ENCODE results near the gene LOXHD1. TPM values are rescaled to one million over a fixed set of nuclear protein-coding genes. Genes with fewer than 3 reads are reported as not detected.

The LOXHD1 gene
- total RNA-seq, 1 experiment from 2014 or later = 0.35 TPM

- Mint-ChIP-seq H3K4me1 (peaks cover 44% of the 10 kb centered on the region), H3K4me3 (no peak overlapping the region), H3K36me3 (no peaks in the 10 kb centered on the region), H3K27ac (no peak overlapping the region), H3K9me3 (no peaks in the 10 kb centered on the region), H3K27me3 (ENCODE audit: low read depth) (no peaks in the 10 kb centered on the region)
- TF ChIP-seq GRHL2 (CRISPR knock-in tag; IDR thresholded peaks at IDR 0.05; ENCODE audit: insufficient replicate concordance, severe bottlenecking) (no peak), IRF2 (CRISPR knock-in tag; IDR thresholded peaks at IDR 0.05; ENCODE audit: borderline replicate concordance, low read depth) (no peak), SP1 (CRISPR knock-in tag; conservative IDR thresholded peaks at IDR 0.05) (no peak), ZNF219 (CRISPR knock-in tag; IDR thresholded peaks at IDR 0.05; ENCODE audit: borderline replicate concordance) (no peak), FOXP1 (CRISPR knock-in tag; IDR thresholded peaks at IDR 0.05; ENCODE audit: borderline replicate concordance) (no peak), ZNF396 (CRISPR knock-in tag; IDR thresholded peaks at IDR 0.05; ENCODE audit: borderline replicate concordance) (no peak), E2F4 (CRISPR knock-in tag; IDR thresholded peaks at IDR 0.05; ENCODE audit: borderline replicate concordance, low read depth) (no peak), SOX15 (CRISPR knock-in tag; IDR thresholded peaks at IDR 0.05) (no peak), ZNF512 (CRISPR knock-in tag; IDR thresholded peaks at IDR 0.05; ENCODE audit: borderline replicate concordance) (no peak), RORB (CRISPR knock-in tag; IDR thresholded peaks at IDR 0.05) (no peak), JUN (CRISPR knock-in tag; IDR thresholded peaks at IDR 0.05) (no peak), ESRRA (CRISPR knock-in tag; IDR thresholded peaks at IDR 0.05; ENCODE audit: borderline replicate concordance) (no peak), EMX1 (CRISPR knock-in tag; IDR thresholded peaks at IDR 0.05) (no peak), TP53 (CRISPR knock-in tag; IDR thresholded peaks at IDR 0.05) (no peak)
- TF ChIP-seq, protein P1, sequence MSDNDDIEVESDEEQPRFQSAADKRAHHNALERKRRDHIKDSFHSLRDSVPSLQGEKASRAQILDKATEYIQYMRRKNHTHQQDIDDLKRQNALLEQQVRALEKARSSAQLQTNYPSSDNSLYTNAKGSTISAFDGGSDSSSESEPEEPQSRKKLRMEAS (CRISPR knock-in tag; IDR thresholded peaks at IDR 0.05) = no peak
- TF ChIP-seq, protein P2, sequence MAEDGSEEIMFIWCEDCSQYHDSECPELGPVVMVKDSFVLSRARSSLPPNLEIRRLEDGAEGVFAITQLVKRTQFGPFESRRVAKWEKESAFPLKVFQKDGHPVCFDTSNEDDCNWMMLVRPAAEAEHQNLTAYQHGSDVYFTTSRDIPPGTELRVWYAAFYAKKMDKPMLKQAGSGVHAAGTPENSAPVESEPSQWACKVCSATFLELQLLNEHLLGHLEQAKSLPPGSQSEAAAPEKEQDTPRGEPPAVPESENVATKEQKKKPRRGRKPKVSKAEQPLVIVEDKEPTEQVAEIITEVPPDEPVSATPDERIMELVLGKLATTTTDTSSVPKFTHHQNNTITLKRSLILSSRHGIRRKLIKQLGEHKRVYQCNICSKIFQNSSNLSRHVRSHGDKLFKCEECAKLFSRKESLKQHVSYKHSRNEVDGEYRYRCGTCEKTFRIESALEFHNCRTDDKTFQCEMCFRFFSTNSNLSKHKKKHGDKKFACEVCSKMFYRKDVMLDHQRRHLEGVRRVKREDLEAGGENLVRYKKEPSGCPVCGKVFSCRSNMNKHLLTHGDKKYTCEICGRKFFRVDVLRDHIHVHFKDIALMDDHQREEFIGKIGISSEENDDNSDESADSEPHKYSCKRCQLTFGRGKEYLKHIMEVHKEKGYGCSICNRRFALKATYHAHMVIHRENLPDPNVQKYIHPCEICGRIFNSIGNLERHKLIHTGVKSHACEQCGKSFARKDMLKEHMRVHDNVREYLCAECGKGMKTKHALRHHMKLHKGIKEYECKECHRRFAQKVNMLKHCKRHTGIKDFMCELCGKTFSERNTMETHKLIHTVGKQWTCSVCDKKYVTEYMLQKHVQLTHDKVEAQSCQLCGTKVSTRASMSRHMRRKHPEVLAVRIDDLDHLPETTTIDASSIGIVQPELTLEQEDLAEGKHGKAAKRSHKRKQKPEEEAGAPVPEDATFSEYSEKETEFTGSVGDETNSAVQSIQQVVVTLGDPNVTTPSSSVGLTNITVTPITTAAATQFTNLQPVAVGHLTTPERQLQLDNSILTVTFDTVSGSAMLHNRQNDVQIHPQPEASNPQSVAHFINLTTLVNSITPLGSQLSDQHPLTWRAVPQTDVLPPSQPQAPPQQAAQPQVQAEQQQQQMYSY (CRISPR knock-in tag; IDR thresholded peaks at IDR 0.05) = no peak
- TF ChIP-seq, protein P3, sequence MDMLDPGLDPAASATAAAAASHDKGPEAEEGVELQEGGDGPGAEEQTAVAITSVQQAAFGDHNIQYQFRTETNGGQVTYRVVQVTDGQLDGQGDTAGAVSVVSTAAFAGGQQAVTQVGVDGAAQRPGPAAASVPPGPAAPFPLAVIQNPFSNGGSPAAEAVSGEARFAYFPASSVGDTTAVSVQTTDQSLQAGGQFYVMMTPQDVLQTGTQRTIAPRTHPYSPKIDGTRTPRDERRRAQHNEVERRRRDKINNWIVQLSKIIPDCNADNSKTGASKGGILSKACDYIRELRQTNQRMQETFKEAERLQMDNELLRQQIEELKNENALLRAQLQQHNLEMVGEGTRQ (CRISPR knock-in tag; IDR thresholded peaks at IDR 0.05) = no peak
- TF ChIP-seq, protein P4, sequence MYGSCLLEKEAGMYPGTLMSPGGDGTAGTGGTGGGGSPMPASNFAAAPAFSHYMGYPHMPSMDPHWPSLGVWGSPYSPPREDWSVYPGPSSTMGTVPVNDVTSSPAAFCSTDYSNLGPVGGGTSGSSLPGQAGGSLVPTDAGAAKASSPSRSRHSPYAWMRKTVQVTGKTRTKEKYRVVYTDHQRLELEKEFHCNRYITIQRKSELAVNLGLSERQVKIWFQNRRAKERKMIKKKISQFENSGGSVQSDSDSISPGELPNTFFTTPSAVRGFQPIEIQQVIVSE (CRISPR knock-in tag; IDR thresholded peaks at IDR 0.05; ENCODE audit: borderline replicate concordance) = no peak
- TF ChIP-seq, protein P5, sequence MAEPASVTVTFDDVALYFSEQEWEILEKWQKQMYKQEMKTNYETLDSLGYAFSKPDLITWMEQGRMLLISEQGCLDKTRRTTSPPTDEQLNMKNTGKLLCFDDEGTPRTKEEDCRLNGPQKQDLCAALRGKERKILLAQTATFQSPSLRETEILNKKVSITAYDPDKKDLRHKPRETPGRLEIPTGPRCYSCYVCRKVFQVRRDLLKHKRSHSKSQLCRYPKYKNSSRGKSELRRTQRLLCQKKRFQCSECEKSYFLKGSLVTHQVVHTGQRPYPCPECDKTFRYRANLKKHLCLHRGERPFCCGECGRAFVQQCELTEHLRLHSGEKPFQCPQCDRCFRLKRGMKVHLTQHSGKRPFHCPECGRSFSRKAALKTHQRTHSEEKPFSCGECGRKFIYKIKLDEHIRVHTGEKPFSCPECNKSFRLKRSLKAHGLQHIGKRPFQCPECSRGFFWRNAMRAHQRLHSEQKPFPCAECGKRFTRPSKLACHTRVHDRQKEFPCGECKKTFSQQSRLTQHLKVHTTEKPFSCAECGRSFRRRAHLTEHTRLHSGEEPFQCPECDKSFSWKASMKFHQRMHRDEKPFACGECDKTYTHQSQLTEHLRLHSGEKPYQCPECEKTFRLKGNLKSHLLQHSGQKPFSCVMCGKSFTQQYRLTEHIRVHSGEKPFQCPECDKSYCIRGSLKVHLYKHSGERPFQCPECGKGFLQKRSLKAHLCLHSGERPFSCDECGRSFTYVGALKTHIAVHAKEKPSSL (CRISPR knock-in tag; conservative IDR thresholded peaks at IDR 0.05) = no peak
- TF ChIP-seq, protein P6, sequence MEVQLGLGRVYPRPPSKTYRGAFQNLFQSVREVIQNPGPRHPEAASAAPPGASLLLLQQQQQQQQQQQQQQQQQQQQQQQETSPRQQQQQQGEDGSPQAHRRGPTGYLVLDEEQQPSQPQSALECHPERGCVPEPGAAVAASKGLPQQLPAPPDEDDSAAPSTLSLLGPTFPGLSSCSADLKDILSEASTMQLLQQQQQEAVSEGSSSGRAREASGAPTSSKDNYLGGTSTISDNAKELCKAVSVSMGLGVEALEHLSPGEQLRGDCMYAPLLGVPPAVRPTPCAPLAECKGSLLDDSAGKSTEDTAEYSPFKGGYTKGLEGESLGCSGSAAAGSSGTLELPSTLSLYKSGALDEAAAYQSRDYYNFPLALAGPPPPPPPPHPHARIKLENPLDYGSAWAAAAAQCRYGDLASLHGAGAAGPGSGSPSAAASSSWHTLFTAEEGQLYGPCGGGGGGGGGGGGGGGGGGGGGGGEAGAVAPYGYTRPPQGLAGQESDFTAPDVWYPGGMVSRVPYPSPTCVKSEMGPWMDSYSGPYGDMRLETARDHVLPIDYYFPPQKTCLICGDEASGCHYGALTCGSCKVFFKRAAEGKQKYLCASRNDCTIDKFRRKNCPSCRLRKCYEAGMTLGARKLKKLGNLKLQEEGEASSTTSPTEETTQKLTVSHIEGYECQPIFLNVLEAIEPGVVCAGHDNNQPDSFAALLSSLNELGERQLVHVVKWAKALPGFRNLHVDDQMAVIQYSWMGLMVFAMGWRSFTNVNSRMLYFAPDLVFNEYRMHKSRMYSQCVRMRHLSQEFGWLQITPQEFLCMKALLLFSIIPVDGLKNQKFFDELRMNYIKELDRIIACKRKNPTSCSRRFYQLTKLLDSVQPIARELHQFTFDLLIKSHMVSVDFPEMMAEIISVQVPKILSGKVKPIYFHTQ (CRISPR knock-in tag; IDR thresholded peaks at IDR 0.05) = no peak
- ChIA-PET POLR2A (no interaction called here), CTCF (interaction anchor here (1.3 to 3.8 kb wide), 8 partner anchors 12 to 287 kb away, joined by 6 to 23 read pairs (median 15); partner anchors contain the start of gene LOXHD1)
- ATAC-seq (no peak), DNase-seq (ENCODE audit: low spot score) (no peak)
Observed at GRCh38 chr18:46459789-46460455, 197.1 kb downstream of the LOXHD1 start.
